ENCODE measurements around the gene CAMTA1. TPM values are rescaled to one million over a fixed set of nuclear protein-coding genes. Genes with fewer than 3 reads are reported as not detected.

CAMTA1 gene
- total and polyA plus RNA-seq, 4 donors, result 48.1 to 140 (median 52.3) TPM

DNA sequence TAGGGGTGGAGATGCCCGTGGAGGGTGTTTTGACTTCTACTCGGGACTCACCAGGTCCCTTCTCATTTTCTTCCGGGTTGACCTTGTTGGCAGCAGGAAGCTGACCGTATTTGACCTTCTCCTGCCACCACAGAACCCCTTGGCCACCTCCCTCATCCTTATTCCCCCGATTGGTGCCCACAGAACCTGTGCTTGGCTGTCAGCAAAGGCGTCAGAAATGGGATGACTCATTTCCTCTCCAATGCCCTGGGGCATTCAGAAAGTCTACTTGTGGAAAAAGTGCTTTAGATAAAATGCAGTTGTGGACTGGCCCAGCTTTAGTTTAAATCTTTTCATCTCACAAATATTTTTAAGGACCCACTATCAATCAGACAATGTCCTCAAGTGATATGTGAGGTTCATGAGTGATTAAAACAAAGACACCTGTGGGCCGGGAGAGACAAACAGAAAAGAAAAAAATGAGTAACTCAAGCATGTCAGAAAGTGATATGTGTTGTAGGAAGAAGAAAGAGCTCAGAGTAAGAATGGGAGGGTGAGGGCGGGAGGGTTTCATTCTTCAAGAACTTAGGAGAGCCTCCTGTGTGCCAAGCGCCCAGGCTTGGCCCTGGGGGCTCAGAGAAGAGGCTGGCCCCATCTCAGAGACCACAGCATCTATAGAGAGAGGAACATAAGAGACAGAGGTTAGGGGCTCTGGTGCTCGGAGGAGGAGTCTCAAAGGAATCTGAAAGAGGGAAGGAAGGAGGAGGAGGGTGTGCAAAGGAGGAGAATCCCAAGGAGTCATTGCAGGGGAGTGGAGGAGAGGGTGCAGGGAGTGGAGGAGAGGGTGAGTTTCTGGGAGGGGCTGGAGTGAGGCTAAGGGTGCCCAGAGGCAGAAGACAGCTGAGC is 764.3 kb downstream of the CAMTA1 start:
- H3K9ac ChIP-seq (ENCODE audit: insufficient read depth in 1 of 2, low read length in 2 of 2), result no peak overlapping the region
- peaks cover 0 to 4% (median 0%) of the 10 kb centered on the region in 4 donors for H3K9me3 ChIP-seq (ENCODE audit: control insufficient read depth in 4 of 4, insufficient read depth in 3 of 4, low read length in 3 of 4)
- no peak overlapping the region for H3K4me3 ChIP-seq
- TF ChIP-seq, protein P1, sequence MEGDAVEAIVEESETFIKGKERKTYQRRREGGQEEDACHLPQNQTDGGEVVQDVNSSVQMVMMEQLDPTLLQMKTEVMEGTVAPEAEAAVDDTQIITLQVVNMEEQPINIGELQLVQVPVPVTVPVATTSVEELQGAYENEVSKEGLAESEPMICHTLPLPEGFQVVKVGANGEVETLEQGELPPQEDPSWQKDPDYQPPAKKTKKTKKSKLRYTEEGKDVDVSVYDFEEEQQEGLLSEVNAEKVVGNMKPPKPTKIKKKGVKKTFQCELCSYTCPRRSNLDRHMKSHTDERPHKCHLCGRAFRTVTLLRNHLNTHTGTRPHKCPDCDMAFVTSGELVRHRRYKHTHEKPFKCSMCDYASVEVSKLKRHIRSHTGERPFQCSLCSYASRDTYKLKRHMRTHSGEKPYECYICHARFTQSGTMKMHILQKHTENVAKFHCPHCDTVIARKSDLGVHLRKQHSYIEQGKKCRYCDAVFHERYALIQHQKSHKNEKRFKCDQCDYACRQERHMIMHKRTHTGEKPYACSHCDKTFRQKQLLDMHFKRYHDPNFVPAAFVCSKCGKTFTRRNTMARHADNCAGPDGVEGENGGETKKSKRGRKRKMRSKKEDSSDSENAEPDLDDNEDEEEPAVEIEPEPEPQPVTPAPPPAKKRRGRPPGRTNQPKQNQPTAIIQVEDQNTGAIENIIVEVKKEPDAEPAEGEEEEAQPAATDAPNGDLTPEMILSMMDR (IDR thresholded peaks at IDR 0.05; ENCODE audit: control extremely low read depth, extremely low read depth), result no peak
- no peaks in the 10 kb centered on the region for H3K27me3 ChIP-seq (ENCODE audit: control insufficient read depth in 3 of 3, insufficient read depth in 3 of 3, low read length in 2 of 3)
- no peaks in the 10 kb centered on the region for H3K36me3 ChIP-seq (ENCODE audit: control insufficient read depth in 4 of 4, insufficient read depth in 4 of 4, low read length in 4 of 4)
- DNase-seq (peak in 1 of 3 donors; percentile 27), ATAC-seq (ENCODE audit: insufficient read depth, low FRiP score) (peak; percentile 36)
- H3K4me1 ChIP-seq (ENCODE audit: control insufficient read depth in 5 of 5, insufficient read depth in 5 of 5, low read length in 5 of 5), result peaks cover 0 to 29% (median 2%) of the 10 kb centered on the region in 5 donors
- 27% methylated on average over 10 of the region's 10 CpGs for WGBS, 2 donors
- H3K27ac ChIP-seq (ENCODE audit: low read depth in 1 of 2, low read length in 1 of 2), result peak overlapping the region in 1 of 2 donors; percentile 71

DNA sequence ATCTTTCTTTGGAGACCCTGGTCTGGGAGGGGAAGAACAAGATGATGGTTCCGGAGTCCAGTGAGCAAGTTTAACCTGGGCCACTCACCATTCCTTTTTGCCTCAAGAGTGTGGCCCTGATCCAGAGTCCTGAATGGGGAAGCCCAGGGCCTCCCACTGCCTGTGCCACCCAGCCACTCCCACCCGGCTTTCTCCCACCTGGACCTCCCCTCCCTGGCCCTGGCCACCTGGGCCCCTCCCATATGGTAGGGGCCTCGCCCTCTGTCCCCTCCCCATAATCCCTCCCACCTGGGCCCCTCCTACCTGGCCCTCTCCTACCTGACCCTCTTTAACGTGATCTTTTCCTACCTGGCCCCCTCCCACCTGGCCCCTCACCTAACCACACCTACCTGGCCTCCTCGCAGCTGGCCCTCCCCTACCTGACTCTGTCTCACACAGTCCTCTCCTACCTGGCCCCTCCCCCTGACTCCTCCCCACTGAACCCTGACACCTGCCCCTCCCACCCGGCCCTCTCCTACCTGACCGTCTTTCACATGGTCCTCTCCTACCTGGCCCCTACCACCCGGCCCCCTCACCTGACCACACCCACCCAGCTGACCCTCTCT is 765.1 kb downstream of the CAMTA1 start:
- DNase-seq (no peak), ATAC-seq (ENCODE audit: insufficient read depth, low FRiP score) (no peak)
- Histone ChIP-seq H3K27ac (ENCODE audit: low read depth in 1 of 2, low read length in 1 of 2) (peak overlapping the region in 1 of 2 donors; percentile 71), H3K9ac (ENCODE audit: insufficient read depth in 1 of 2, low read length in 2 of 2) (no peak overlapping the region), H3K9me3 (ENCODE audit: control insufficient read depth in 4 of 4, insufficient read depth in 3 of 4, low read length in 3 of 4) (peaks cover 0 to 4% (median 0%) of the 10 kb centered on the region in 4 donors), H3K27me3 (ENCODE audit: control insufficient read depth in 3 of 3, insufficient read depth in 3 of 3, low read length in 2 of 3) (no peaks in the 10 kb centered on the region), H3K36me3 (ENCODE audit: control insufficient read depth in 4 of 4, insufficient read depth in 4 of 4, low read length in 4 of 4) (no peaks in the 10 kb centered on the region), H3K4me1 (ENCODE audit: control insufficient read depth in 5 of 5, insufficient read depth in 5 of 5, low read length in 5 of 5) (peaks cover 0 to 28% (median 10%) of the 10 kb centered on the region in 5 donors), H3K4me3 (no peak overlapping the region)
- WGBS, 2 donors, result 71 to 83% methylated on average over 8 of the region's 8 CpGs
- TF ChIP-seq, protein P1 (IDR thresholded peaks at IDR 0.05; ENCODE audit: control extremely low read depth, extremely low read depth), result no peak

GRCh38 chr1:7550981-7551380 is 765.7 kb downstream of the CAMTA1 start:
- 69 to 79% methylated on average over 6 of the region's 6 CpGs for WGBS, 2 donors
- Histone ChIP-seq H3K27me3 (ENCODE audit: control insufficient read depth in 3 of 3, insufficient read depth in 3 of 3, low read length in 2 of 3) (no peaks in the 10 kb centered on the region), H3K4me1 (ENCODE audit: control insufficient read depth in 5 of 5, insufficient read depth in 5 of 5, low read length in 5 of 5) (peaks cover 0 to 28% (median 12%) of the 10 kb centered on the region in 5 donors), H3K27ac (ENCODE audit: low read depth in 1 of 2, low read length in 1 of 2) (peak overlapping the region in 1 of 2 donors; percentile 11), H3K4me3 (no peak overlapping the region), H3K9me3 (ENCODE audit: control insufficient read depth in 4 of 4, insufficient read depth in 3 of 4, low read length in 3 of 4) (peaks cover 0 to 4% (median 0%) of the 10 kb centered on the region in 4 donors), H3K36me3 (ENCODE audit: control insufficient read depth in 4 of 4, insufficient read depth in 4 of 4, low read length in 4 of 4) (no peaks in the 10 kb centered on the region), H3K9ac (ENCODE audit: insufficient read depth in 1 of 2, low read length in 2 of 2) (no peak overlapping the region)
- DNase-seq (no peak), ATAC-seq (ENCODE audit: insufficient read depth, low FRiP score) (no peak)
- TF ChIP-seq, protein P1 (IDR thresholded peaks at IDR 0.05; ENCODE audit: control extremely low read depth, extremely low read depth), result no peak

Data from lung (tissue), 12 donors.